ENCODE data around the gene GPHB5. TPM values are rescaled to one million over a fixed set of nuclear protein-coding genes. Genes with fewer than 3 reads are reported as not detected.

The GPHB5 gene
- total and polyA plus RNA-seq, 3 donors from 2014 or later: not detected

DNA sequence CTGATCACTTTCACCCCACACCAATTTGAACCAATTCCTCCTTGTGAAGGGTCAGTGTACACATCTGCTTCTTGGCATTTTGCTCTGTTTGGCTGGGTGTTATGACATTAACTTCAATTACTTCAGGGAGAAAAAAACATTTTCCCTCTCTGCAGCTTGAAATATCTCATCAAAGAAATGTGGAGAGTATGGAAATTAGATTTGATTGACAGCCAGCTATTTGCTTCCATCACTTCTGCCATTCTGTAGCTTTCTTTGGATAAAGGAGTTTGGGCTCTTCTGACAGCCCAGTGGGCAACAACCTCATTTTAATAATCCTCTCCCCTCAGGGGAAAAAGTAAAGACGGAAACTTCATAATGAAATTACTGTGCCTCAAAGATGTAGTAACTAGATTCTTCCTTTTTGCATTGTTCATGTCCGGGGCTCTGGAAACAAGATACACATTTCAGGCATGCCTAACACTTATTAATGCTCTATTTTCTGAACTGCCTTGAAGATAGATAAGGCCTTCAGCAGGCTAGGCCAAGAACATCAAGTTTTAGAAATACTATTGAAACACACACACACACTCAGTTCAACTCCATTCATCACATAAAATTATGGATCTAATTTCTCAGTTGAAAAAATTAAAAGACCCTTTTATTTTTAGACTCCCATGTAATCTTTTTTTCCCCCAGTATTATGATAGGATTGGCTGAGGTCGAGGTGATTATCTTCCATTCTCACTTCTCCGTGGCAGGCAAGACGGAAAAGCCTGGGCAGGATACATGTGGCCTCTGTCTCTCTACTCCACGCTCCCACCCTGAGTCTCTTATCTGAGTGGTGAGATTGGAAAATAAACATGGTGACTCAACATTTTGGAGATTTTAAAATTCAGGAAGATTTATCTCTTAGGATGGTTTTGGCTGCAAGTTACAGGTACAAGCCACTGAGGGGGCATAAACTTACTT lies 10.3 kb upstream of the GPHB5 start:
- Histone ChIP-seq H3K4me1 (no peaks in the 10 kb centered on the region), H3K27me3 (no peaks in the 10 kb centered on the region), H3K4me3 (no peak overlapping the region), H3K36me3 (ENCODE audit: low read depth, missing control alignments) (no peaks in the 10 kb centered on the region), H3K27ac (no peak overlapping the region), H3K9me3 (no peaks in the 10 kb centered on the region)
- 69 to 70% methylated on average over 6 of the region's 6 CpGs for WGBS, 2 donors
- intact Hi-C loops (cut with DNase I; ENCODE audit: low total_unique reads): no loop called here
- no peak for DNase-seq
- TF ChIP-seq POLR2A (IDR thresholded peaks at IDR 0.05): no peak
- TF ChIP-seq, protein P1, sequence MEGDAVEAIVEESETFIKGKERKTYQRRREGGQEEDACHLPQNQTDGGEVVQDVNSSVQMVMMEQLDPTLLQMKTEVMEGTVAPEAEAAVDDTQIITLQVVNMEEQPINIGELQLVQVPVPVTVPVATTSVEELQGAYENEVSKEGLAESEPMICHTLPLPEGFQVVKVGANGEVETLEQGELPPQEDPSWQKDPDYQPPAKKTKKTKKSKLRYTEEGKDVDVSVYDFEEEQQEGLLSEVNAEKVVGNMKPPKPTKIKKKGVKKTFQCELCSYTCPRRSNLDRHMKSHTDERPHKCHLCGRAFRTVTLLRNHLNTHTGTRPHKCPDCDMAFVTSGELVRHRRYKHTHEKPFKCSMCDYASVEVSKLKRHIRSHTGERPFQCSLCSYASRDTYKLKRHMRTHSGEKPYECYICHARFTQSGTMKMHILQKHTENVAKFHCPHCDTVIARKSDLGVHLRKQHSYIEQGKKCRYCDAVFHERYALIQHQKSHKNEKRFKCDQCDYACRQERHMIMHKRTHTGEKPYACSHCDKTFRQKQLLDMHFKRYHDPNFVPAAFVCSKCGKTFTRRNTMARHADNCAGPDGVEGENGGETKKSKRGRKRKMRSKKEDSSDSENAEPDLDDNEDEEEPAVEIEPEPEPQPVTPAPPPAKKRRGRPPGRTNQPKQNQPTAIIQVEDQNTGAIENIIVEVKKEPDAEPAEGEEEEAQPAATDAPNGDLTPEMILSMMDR (IDR thresholded peaks at IDR 0.05): no peak

DNA sequence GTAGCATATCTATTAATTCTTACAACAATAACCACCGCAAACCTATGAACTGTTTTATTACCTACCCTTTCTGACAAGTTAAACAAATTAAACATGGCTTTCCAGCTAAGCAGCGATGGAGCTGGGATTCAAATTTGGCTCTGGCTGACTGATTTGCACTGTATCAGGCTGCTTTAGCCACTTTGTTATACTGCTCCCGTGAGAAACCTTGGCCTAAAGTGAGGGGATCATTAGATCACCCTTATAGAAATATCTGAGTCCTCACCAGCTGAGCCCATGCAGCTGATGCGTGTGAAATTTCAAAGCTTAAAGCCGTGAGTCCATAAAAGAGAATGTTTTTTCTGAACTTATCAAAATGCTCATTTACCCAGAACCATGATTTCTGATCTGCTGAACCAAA lies 8.1 kb upstream of the GPHB5 start:
- Histone ChIP-seq H3K27me3 (no peaks in the 10 kb centered on the region), H3K9me3 (no peaks in the 10 kb centered on the region), H3K4me3 (no peak overlapping the region), H3K36me3 (ENCODE audit: low read depth, missing control alignments) (no peaks in the 10 kb centered on the region), H3K27ac (no peak overlapping the region), H3K4me1 (no peaks in the 10 kb centered on the region)
- intact Hi-C loops (cut with DNase I; ENCODE audit: low total_unique reads): no loop called here
- no peak for DNase-seq
- 87 to 92% methylated on average over 5 of the region's 5 CpGs for WGBS, 2 donors
- TF ChIP-seq, protein P1 (IDR thresholded peaks at IDR 0.05): no peak
- no peak for TF ChIP-seq POLR2A (IDR thresholded peaks at IDR 0.05)

- no peaks in the 10 kb centered on the region for H3K27me3 ChIP-seq
- H3K4me3 ChIP-seq: no peak overlapping the region
- no peaks in the 10 kb centered on the region for H3K4me1 ChIP-seq
- 48 to 50% methylated on average over 9 of the region's 9 CpGs for WGBS, 2 donors
- no peaks in the 10 kb centered on the region for H3K9me3 ChIP-seq
- intact Hi-C loops (cut with DNase I; ENCODE audit: low total_unique reads): no loop called here
- TF ChIP-seq POLR2A (IDR thresholded peaks at IDR 0.05): no peak
- TF ChIP-seq, protein P1 (IDR thresholded peaks at IDR 0.05): no peak
- DNase-seq: no peak
- no peak overlapping the region for H3K27ac ChIP-seq
- H3K36me3 ChIP-seq (ENCODE audit: low read depth, missing control alignments): no peaks in the 10 kb centered on the region
Measured at GRCh38 chr14:63322897-63323573, 4.3 kb upstream of the GPHB5 start.

GRCh38 chr14:63322472-63322871 lies 3.7 kb upstream of the GPHB5 start:
- Histone ChIP-seq H3K9me3 (no peaks in the 10 kb centered on the region), H3K27ac (no peak overlapping the region), H3K4me3 (no peak overlapping the region), H3K4me1 (no peaks in the 10 kb centered on the region), H3K36me3 (ENCODE audit: low read depth, missing control alignments) (no peaks in the 10 kb centered on the region), H3K27me3 (no peaks in the 10 kb centered on the region)
- DNase-seq: no peak
- TF ChIP-seq POLR2A (IDR thresholded peaks at IDR 0.05): no peak
- TF ChIP-seq, protein P1 (IDR thresholded peaks at IDR 0.05): no peak
- intact Hi-C loops (cut with DNase I; ENCODE audit: low total_unique reads): no loop called here
- WGBS, 2 donors: 79 to 94% methylated on average over 1 of the region's 1 CpG
